GM21723 (cell line): ENCODE data around the gene ZNF639.
A peak's percentile ranks its signal among the peaks of the same experiment; 100 is the strongest.

ENCODE experiments used
- ATAC-seq: cut with Tn5 transposase; IDR thresholded peaks from one replicate; pipeline ENCODE4 v1.9.1; 2021; ENCODE audit warnings: mild to moderate bottlenecking, moderate library complexity; ENCODE audit not compliant: unreplicated experiment

Gene ZNF639

DNA sequence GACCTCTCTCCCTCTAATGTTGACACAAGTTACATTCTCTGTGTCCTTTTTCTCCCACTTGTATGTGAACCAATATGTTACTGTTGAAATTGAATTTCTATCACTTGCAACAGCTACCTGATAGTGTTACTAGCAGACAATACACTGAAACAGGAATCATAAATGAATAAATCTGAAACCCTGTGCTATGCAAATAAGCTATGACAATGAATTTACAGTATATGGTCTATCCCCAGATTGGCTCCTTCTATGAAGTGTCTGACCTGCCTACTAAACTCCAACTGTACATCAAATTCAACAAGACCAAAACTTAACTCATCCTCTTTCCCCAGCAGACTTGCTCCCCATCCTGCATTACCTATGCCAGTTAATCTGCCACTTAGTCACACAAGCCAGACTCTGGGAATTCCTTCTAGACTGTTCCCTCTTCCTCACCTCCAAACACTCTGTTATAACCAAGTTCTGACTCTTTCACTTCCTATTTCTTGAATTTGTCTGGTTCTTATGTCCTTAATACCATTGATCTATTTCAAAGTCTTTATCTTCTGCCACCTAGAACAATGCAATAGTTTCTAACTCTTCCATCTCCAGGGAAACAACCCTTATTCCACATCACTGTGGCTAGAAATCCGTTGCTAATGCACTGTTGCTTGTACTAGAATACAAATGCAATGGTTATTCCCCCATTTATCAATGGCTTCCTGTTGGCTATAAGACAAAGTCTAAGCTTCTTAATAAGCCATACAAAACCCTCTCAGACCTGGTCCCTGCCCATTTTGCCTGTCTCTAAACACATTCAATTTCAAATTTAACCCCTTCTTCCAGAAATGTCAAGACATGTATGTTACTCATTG is 13.4 kb upstream of the ZNF639 start:
- peak; percentile 94 for ATAC-seq

DNA sequence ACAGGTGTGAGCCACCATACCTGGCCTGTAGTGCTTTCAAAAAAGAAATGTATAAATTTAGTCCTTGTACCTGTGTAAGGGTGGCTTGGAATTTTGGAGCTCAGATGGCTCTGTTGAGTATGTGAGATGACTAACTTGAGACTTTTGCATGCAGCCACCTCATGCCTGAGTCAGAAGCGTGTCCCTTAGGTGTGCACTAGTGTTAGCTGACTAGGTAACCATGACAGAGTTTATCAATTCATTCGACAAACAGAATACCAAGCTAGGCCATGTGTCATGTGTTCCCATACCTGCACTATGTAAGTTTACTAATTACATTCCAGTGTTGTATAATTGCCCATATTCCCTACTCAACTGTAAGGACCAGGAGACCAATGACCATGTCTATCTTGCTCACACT is 4.0 kb upstream of the ZNF639 start:
- no peak for ATAC-seq

DNA sequence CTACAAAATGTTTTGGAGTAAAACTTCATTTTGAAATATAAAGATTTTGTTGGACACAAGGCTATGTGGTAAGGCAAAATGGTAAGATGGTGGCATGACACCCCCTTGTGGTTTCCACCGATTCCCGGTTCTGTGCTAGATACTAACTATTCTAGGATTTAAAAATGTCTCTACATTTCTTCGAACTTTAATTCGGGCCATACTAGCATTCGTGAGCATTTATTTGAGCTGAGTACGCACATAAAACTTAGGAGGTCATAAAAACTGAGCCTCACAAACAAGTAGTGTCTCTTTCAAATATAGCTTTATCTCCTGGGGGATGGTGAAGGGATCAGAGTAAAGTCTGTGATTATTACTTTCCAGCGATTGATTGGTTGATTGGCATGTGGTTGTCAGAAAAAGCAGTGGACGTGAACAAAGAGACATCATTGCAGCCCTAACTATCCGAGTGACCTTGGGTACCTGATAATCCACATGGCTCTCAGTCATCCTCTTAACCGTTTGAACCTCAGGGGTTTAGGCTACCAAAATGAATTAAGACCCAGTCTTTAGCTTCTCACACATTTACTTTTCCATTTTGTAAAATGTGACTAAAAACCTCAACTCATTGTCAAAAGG is 1.1 kb upstream of the ZNF639 start:
- no peak for ATAC-seq

GRCh38 chr3:179323197-179324110 is 623 bp downstream of the ZNF639 start:
- peak; percentile 43 for ATAC-seq

DNA sequence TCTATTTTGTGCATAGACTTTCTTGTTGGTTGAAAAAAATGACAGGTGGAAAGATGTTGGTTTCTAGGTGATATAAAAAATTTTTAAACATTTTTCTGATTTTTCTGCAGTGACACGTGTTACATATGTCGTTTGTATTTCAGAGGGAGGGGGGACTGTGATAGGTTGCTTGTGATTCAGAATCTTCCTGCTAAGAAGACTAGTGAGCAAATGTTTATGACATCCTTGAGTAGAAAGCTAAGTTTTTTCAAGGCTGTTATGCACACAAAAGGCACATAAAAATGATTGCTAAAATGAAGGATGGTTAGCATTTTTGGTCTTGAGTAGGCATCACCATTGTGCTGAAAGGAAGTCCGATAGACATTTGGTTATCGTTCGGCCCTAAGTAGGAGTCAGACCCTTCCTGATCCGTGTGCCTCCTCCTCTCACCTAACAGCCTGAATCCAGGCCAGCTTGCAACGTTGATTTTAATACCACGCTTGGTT is 1.5 kb downstream of the ZNF639 start:
- ATAC-seq = no peak

GRCh38 chr3:179330438-179330837 is 7.6 kb downstream of the ZNF639 start:
- ATAC-seq = no peak

GRCh38 chr3:179332240-179332639 is 9.4 kb downstream of the ZNF639 start:
- no peak for ATAC-seq

DNA sequence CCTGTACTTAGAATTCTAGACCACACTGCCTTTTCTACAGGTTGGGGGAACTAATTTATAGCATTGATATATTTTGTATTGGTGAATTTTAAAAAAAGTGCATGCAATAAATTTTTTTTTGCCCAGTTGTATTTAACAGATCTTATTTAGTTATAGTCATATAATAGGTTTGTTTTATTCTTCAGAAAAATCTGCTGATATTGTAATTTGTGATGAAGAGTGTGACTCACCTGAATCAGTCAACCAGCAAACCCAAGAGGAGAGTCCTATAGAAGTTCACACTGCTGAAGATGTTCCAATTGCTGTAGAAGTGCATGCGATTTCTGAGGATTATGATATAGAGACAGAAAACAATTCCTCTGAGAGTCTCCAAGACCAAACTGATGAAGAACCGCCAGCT is 10.3 kb downstream of the ZNF639 start:
- ATAC-seq = no peak

- no peak for ATAC-seq
These were observed 13.6 kb downstream of the ZNF639 start for GRCh38 chr3:179336345-179336929.

GRCh38 chr3:179347345-179348194 is 24.7 kb downstream of the ZNF639 start, which contains the start of gene MFN1:
Gene MFN1 (plus strand): TSS chr3:179347709. CDS start chr3:179348852, 1,143 bp downstream.
- peak; percentile 94 for ATAC-seq

DNA sequence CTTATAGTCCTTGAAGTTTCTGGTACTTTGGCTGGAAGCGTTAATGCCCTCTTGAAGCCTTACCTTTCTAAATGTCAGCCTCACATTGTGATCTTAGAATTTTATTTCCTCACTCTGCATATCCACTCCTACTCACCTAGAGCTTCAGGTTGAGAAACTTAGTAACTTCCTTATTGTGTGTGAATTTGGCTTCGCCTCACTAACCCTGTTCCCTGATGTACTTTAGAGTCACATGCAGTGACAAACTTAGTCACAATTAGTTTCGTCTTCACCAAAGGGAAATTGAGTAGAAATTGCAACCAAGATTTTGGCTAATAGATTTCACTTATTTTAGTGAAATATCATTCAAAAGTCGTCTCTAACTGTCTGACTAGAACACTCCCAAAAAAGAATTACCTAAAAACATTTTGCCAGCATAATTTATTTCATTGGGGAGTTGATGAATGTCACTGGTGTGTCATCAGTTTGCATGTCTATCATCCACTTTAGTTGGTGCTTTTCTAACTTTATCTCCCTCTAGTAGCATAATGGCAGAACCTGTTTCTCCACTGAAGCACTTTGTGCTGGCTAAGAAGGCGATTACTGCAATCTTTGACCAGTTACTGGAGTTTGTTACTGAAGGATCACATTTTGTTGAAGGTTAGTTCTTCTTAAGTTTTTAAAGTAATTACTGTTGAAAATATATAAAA is 25.6 kb downstream of the ZNF639 start:
- peak; percentile 65 for ATAC-seq

DNA sequence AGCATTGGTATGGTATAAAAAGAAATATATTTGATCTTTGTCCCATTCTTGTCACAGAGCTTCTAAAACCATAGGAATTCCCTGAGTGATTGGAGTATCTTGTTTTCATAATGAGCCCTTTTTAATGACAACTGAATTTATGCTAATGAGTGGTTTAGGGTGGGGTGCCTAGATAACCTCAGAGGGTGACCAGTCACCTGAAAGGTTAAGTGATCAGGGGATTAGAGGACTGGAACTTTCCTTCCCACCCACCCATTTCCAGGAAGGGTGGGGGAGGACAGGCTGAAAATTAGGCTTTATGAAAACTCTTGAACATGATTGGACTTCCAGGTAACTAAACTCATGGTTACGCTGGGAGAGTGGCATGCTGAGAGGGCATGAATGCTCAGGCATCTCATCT is 33.2 kb downstream of the ZNF639 start:
- ATAC-seq = no peak

DNA sequence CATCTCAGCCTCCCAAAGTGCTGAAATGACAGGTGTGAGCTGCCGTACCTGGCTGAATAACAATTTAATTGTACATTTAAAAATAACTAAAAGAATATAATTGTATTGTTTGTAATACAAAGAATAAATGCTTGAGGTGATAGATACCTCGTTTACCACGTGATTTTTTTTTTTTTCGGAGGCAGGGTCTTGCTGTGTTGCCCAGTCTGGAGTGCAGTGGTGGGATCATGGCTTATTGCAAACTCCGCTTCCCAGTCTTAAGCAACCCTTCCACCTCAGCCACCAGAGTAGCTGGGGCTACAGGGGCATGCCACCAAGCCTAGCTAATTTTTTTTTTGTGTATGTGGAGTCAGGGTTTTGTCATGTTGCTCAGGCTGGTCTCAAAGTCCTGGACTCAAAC is 40.5 kb downstream of the ZNF639 start:
- no peak for ATAC-seq

DNA sequence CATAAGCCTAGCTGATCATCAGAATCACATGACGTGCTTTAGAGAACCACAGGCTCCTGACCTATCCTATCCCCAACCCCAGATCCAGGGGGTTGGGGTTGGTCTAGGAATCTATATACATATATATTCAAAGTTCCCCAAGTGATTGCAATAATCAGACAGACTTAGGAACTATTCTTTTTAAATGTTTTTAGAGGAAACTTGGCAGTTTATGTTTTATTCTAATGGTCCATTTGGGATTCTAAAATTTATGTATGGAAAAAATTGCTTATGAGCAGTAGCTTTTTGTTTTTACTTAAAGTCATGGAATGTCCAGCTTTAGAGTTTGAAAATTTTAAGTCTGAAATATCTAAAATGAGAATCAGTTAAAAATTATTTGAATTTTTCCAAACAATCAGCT is 46.8 kb downstream of the ZNF639 start:
- ATAC-seq = no peak

DNA sequence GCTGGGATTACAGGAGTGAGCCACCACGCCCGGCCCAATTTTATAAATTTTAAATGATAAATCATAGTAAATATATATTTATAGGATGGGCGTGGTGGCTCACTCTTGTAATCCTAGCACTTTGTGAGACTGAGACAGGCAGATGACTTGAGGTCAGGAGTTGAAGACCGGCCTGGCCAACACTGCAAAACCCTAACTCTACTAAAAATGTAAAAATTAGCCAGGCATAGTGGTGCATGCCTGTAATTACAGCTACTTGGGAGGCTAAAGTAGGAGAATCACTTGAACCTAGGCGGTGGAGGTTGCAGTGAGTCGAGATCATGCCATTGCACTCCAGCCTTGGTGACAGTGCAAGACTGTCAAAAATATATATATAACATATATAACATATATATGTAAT is 51.1 kb downstream of the ZNF639 start:
- no peak for ATAC-seq

DNA sequence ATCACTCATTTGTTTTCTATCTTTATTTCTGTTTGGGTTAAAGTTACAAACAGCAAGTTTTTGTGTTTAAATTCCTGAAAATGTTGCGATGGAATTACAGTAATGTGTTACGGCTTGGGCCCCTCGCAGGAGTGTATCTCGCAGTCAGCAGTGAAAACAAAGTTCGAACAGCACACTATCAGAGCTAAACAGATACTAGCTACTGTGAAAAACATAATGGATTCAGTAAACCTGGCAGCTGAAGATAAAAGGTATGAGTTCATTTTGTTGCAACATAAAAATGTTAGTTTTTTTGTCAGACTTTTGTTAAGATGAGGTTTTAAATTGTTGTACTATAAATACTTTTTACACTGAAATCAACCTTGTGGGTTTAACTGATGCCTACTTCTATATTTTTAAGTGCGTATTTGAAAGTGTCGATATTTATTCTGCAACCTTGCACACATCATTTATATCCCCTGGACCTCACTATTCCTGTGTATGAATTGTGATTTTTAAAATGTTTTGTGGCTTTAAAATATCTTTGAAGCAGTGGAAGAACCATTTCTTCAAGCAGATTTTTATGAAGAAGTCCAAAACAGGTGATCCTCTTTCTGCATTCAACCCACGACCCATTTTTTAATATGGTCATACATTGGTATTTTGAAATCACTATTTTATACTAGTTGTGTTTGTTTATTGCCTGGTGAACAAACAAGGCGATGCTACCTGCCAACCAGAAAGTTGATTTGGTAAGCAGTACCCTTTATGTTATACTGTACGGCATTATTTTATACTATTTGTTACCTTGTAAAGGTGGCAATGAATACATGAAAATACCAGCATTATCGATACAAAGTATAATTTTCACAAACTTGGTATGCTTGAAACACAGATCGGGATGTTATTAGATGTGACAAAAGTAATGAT is 52.5 kb downstream of the ZNF639 start:
- no peak for ATAC-seq

GRCh38 chr3:179376474-179376873 is 53.6 kb downstream of the ZNF639 start:
- no peak for ATAC-seq
